Subcutaneous adipose tissue (tissue), 4 donors: Measurements from ENCODE around the gene CBX6. TPM values are rescaled to one million over a fixed set of nuclear protein-coding genes. Genes with fewer than 3 reads are reported as not detected.

Experiments used
- CTCF ChIP-seq: fragments of 450-650 bp; IDR thresholded peaks from one replicate; pipeline ENCODE4 v1.5.1; 2016; ENCODE audit warnings: low read depth, mild to moderate bottlenecking, control low read depth, antibody characterized with exemption, moderate library complexity
- total RNA-seq, 4 donors: library from RNA; depleted of rRNA; stranded (reverse); fragments of >200 nt; gene quantifications; one replicate each; pipeline ENCODE4 v1.1.0, GENCODE V29; 2016

Gene CBX6
- total RNA-seq, 4 donors from 2014 or later = 9.3 to 28.8 (median 15.9) TPM

DNA sequence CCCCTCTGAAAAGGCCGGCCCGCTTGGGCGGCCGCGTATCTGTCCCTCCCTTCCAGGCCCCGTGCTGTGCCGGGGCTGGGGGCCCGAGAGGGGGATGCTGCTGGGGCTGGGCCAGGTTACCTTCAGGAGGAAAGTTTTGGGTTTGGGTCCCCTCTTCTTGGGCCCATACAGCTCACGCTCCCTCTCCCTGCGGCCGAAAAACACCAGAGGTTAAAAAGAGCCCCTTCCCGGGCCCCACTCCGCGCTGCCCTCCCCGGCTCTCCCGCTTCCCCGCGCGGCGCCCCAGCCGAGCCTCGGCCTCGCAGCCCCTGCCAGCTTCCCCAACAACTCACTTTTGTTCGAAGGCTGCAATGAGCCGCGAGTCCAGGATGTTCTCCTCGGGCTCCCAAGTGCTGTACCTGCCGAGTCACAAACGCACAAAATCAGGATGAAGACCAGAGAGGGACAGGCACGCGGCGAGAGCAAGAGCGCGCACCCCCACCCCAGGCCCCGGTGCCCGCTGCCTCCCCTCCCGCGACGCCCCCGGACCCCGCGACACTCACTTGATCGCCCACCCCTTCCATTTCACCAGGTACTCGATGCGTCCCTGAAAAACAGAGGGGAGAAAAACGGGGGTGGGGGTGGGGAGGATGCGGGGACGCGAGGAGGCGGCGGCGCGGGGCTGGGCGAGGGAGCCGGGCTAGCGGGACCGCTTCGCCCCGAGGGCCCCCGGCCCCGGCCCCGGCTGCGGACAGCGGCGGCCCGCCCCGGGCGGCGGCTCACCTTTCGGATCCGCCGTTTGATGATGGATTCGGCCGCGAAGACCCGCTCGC is 450 bp downstream of the CBX6 start:
- TF ChIP-seq CTCF = no peak

DNA sequence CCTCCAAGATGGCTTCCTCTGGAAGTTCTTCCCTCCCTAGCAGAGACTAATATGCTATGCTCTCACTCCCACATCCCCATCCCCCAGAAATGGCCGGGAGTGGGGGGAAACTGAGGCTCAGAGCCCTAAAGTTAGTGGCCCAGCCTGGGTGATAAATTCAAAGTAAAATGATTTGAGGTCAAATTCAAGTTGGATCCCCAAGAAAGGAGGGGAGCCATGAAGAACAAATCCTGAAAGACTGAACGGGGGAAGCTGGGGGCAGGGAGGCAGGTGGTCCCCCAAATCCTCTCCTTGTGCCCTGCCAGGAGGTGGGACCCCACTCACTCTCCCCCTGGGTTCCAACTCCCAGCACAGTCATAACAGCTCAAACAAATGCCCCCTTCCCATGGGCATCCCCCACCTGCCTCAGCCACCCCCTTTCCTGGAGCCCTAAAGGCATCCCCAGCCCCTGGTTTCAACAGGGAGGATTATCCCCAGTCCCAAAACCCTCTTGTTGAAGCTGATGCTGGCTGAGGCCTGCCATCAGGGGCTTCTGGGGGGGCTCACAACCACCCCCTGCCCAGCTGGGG is 1.1 kb downstream of the CBX6 start:
- no peak for TF ChIP-seq CTCF

DNA sequence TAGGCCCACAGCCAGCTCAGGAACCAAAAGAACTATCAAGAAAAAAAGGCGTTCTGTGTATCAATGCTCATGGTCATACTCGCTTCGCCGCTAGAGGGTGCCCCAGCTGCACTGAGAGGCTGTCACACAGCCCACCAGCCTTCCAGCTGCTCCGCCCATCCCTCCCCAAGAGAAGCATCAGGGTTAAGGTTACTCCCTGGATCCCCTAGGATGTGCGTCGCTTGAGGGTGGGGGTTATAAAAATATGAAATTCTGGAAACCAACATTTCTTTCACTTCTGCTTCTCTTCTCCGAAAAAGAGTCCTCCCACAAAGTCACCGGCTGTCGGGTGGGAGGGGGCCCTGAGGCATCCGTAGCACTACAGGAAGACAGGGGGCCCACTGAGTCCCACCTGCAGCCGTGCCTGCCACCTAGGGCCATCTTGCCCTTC is 1.7 kb downstream of the CBX6 start:
- TF ChIP-seq CTCF = no peak

GRCh38 chr22:38869663-38870062 is 2.4 kb downstream of the CBX6 start:
- no peak for TF ChIP-seq CTCF

DNA sequence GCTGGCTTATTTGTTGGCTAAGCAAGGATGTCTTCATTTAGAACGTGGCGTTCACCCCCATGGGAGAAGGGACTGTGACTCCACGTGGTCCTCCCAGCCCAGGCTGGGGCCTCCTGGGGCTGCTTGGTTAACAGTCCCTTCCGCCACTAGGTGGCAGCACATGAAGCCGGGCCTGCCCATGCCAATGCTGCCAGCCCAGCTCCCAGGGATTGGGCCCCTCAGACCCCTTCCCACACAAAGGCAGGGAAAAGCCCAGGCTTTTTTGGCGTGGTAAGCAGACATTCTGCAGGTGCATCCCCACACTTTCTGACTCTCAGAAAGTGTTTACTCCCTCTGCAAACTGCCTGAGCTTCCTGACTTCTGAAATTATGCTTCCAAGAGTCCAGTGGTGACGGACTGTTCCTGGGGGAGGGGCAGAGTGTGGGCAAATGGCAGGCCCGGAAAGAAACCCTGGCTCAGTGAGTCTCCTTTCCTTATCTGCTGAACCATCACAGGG is 3.1 kb downstream of the CBX6 start:
- no peak for TF ChIP-seq CTCF

DNA sequence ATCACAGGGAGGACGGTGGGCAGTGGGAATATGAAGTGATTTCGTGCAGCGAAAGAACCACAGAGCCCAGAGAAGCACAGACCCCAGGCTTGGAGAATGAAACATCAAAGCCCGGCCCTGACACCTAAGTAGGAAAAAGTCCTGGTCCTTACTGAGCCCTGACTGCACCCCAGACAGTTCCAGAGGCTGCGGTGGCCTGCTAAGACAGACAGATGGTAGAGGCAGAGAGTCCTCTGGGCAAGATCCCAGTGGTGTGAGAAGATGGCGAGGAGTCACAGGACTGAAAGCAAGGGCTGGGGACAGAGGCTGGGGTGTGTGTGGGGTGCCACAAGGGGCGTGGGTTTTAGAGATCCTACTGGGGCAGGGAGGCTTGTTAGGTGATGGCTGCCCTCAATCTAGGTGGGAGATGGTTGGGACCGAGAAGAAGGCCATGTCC is 3.7 kb downstream of the CBX6 start:
- no peak for TF ChIP-seq CTCF

DNA sequence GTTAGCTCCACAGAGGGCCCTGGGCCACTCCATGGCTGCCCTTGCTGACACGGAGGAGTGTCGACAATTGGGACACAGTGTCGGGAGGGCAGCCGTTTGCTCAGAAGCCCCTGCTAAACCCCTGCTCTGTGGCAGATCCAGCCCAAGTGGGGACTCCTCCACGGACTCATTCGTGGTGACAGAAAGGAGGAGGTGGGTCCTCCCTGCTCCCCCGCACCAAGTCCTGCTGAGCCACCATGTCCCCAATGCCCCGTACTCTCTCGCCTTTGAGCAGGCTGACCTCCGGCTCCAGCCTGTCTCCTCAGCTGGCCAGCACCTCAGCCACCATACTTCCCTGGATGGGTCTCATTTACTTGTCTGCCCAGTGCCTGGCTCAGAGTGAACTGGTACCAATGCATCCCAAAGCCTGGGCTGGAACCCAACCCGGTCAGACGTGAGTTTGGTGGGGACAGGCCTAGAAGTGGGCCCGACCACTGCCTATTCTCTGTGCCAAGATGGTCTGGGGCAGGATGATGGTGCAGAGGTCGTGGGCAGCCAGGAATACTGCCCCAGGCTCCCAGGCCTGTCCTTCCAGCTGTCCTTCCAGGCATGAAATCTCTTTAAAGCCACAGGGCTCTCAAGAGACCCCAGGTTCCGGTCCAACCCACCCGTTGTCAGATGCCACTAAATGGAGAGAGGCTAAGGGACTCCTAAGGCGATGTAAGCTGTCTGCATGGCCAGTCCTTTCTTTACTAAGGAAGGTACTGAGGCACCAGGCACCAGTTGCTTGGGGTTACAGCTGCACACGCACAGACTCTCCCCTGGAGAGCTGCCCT is 4.3 kb downstream of the CBX6 start:
- no peak for TF ChIP-seq CTCF
